ENCODE measurements around the gene GLB1L.

- TF ChIP-seq CTCF (IDR thresholded peaks at IDR 0.05): no peak
- TF ChIP-seq POLR2A (IDR thresholded peaks at IDR 0.05): no peak
These were observed 23.1 kb upstream of the GLB1L start for GRCh38 chr2:219268294-219268693.

Data from vagina (tissue), 2 donors.